Colonic mucosa (tissue), 4 donors: ENCODE data around the gene PRR35. TPM values are rescaled to one million over a fixed set of nuclear protein-coding genes. Genes with fewer than 3 reads are reported as not detected.

Experiments
- DNase-seq: peaks from one replicate; pipeline ENCODE4 v3.0.0-alpha.2; 2020
- H3K27ac ChIP-seq: fragments of 200-600 bp; one replicate; pipeline ENCODE4 v1.8.0; 2021
- H3K27me3 ChIP-seq: fragments of 200-600 bp; one replicate; pipeline ENCODE4 v1.8.0; 2021
- H3K36me3 ChIP-seq: fragments of 200-600 bp; one replicate; pipeline ENCODE4 v1.8.0; 2021
- H3K4me1 ChIP-seq: fragments of 200-600 bp; one replicate; pipeline ENCODE4 v1.8.0; 2021; ENCODE audit warnings: mild to moderate bottlenecking
- H3K4me3 ChIP-seq: fragments of 200-600 bp; one replicate; pipeline ENCODE4 v1.8.0; 2021
- H3K9ac ChIP-seq, 2 donors: one replicate each; pipeline ENCODE4 v1.7.0; 2013; ENCODE audit warnings: control low read depth in 2 of 2, low read depth in 2 of 2, low read length in 2 of 2
- H3K9me3 ChIP-seq: fragments of 200-600 bp; one replicate; pipeline ENCODE4 v1.8.0; 2021
- CTCF ChIP-seq: fragments of 200-600 bp; IDR thresholded peaks from one replicate; pipeline ENCODE4 v1.8.0; 2022; ENCODE audit warnings: antibody characterized with exemption, mild to moderate bottlenecking
- intact Hi-C: fragments of 100-400 bp; cut with DNase I; formaldehyde crosslinking; loops from one replicate; pipeline ENCODE4 v1.14.1; 2022
- total RNA-seq, 2 donors: library from RNA; stranded (reverse); fragmentation: NEBNext Ultra II Directional in 1 of 2; extraction: Animal tissue kit (Norgen Biotek cat#: 25700) in 1 of 2; gene quantifications; one replicate each; pipeline ENCODE4 v1.2.1, GENCODE V29; 2021
- donor health status: healthy.
- donor health status: DM: no; HTN: no; CAD: no.
- donor health status: DM: no; HTN: no; CAD: no.

Gene PRR35
- total RNA-seq, 2 donors from 2014 or later = not detected

GRCh38 chr16:546909-547770 is 13.1 kb upstream of the PRR35 start:
- DNase-seq = peak; percentile 91
- H3K9ac ChIP-seq = no peak overlapping the region
- no peak overlapping the region for H3K27ac ChIP-seq
- intact Hi-C loops = no loop called here
- H3K36me3 ChIP-seq = peaks cover 7% of the 10 kb centered on the region
- H3K4me3 ChIP-seq = no peak overlapping the region
- TF ChIP-seq CTCF = peak; percentile 65
- H3K27me3 ChIP-seq = no peaks in the 10 kb centered on the region
- H3K4me1 ChIP-seq = peaks cover 3% of the 10 kb centered on the region
- no peaks in the 10 kb centered on the region for H3K9me3 ChIP-seq

- H3K27me3 ChIP-seq = no peaks in the 10 kb centered on the region
- H3K36me3 ChIP-seq = peaks cover 9% of the 10 kb centered on the region
- DNase-seq = no peak
- no peak overlapping the region for H3K4me3 ChIP-seq
- no peaks in the 10 kb centered on the region for H3K9me3 ChIP-seq
- H3K4me1 ChIP-seq = peaks cover 3% of the 10 kb centered on the region
- no peak overlapping the region for H3K9ac ChIP-seq
- intact Hi-C loops = no loop called here
- no peak for TF ChIP-seq CTCF
- H3K27ac ChIP-seq = no peak overlapping the region
Measured at GRCh38 chr16:548586-548985, 11.6 kb upstream of the PRR35 start.

- intact Hi-C loops = no loop called here
- Histone ChIP-seq H3K9me3 (no peaks in the 10 kb centered on the region), H3K4me1 (peaks cover 3% of the 10 kb centered on the region), H3K36me3 (peaks cover 9% of the 10 kb centered on the region), H3K4me3 (no peak overlapping the region), H3K9ac (no peak overlapping the region), H3K27ac (no peak overlapping the region), H3K27me3 (no peaks in the 10 kb centered on the region)
- no peak for DNase-seq
- no peak for TF ChIP-seq CTCF
Measured at GRCh38 chr16:549544-550263, 10.5 kb upstream of the PRR35 start.

GRCh38 chr16:551210-551609 is 9.0 kb upstream of the PRR35 start:
- intact Hi-C loops = no loop called here
- no peak for DNase-seq
- no peak for TF ChIP-seq CTCF
- H3K9me3 ChIP-seq = no peaks in the 10 kb centered on the region
- no peak overlapping the region for H3K9ac ChIP-seq
- peaks cover 3% of the 10 kb centered on the region for H3K4me1 ChIP-seq
- peaks cover 9% of the 10 kb centered on the region for H3K36me3 ChIP-seq
- no peaks in the 10 kb centered on the region for H3K27me3 ChIP-seq
- H3K27ac ChIP-seq = no peak overlapping the region
- no peak overlapping the region for H3K4me3 ChIP-seq

GRCh38 chr16:552171-552570 is 8.0 kb upstream of the PRR35 start:
- Histone ChIP-seq H3K9ac (no peak overlapping the region), H3K27me3 (no peaks in the 10 kb centered on the region), H3K36me3 (peaks cover 9% of the 10 kb centered on the region), H3K4me3 (no peak overlapping the region), H3K9me3 (no peaks in the 10 kb centered on the region), H3K27ac (no peak overlapping the region), H3K4me1 (no peaks in the 10 kb centered on the region)
- intact Hi-C loops = no loop called here
- DNase-seq = no peak
- TF ChIP-seq CTCF = no peak
